Osteocyte (in vitro differentiated cells): Measurements from ENCODE around the gene ARMC12. TPM values are rescaled to one million over a fixed set of nuclear protein-coding genes. Genes with fewer than 3 reads are reported as not detected.

Source experiments
- DNase-seq: peaks from one replicate; pipeline ENCODE4 v3.0.0; 2021; ENCODE audit warnings: mixed read lengths; ENCODE audit not compliant: unreplicated experiment; ENCODE audit errors: extremely low spot score
- H3K27ac Mint-ChIP-seq: one replicate; pipeline ENCODE4 v1.8.0; 2021; ENCODE audit warnings: mild to moderate bottlenecking, mixed read lengths; ENCODE audit not compliant: unreplicated experiment
- H3K27me3 Mint-ChIP-seq: one replicate; pipeline ENCODE4 v1.8.0; 2021; ENCODE audit warnings: mixed read lengths; ENCODE audit not compliant: unreplicated experiment
- H3K36me3 Mint-ChIP-seq: one replicate; pipeline ENCODE4 v1.8.0; 2021; ENCODE audit warnings: mixed read lengths; ENCODE audit not compliant: unreplicated experiment
- H3K4me1 Mint-ChIP-seq: one replicate; pipeline ENCODE4 v1.8.0; 2021; ENCODE audit warnings: mixed read lengths; ENCODE audit not compliant: unreplicated experiment
- H3K4me3 Mint-ChIP-seq: one replicate; pipeline ENCODE4 v1.8.0; 2021; ENCODE audit warnings: mild to moderate bottlenecking, moderate library complexity, mixed read lengths; ENCODE audit not compliant: unreplicated experiment
- H3K9me3 Mint-ChIP-seq: one replicate; pipeline ENCODE4 v1.8.0; 2021; ENCODE audit warnings: mixed read lengths; ENCODE audit not compliant: unreplicated experiment
- total RNA-seq: library from RNA; stranded (reverse); gene quantifications from 2 replicates; pipeline ENCODE4 v1.2.1, GENCODE V29; 2021
- TF ChIP-seq, protein P1 (sequence below): fragments of 200-600 bp; sonication (generic); IDR thresholded peaks from 2 replicates; pipeline ENCODE4 v1.5.0; 2021; ENCODE audit warnings: antibody characterized with exemption, mild to moderate bottlenecking, moderate library complexity

Gene ARMC12
- total RNA-seq, 1 donor from 2014 or later, result 2.5 TPM

DNA sequence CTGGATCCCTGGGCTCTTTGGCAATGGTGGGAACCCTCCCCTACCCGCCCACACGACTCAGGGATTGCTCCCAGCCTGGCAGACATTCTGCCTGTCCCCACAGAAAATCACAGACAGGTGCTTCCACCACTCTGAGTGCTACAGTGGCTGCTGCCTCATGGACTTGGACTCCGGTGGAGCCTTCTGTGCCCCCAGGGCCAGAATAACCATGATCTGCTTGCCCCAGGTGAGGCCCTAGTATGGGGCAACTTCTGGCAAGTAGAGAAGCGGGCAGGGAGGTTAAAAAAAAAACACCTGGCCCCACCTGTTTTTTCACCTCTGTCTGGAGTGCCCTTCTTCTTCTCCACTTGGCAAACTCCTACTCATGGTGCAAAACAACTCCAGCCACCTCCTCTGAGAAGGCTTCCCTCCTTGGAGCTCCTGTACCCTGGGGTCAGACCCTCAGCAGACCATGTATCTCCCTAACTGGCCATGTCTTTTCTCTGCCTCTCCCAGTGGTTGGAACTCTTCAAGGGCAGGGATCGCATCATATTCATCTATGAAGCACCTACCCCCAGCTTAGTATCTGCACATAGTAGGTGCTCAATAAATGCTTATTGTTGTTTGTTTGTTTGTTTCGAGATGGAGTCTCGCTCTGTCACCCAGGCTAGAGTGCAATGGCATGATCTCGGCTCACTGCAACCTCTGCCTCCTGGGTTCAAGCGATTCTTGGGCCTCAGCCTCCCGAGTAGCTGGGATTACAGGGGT lies 40.7 kb downstream of the ARMC12 start:
- H3K4me3 Mint-ChIP-seq, result peak overlapping the region; percentile 52
- H3K27ac Mint-ChIP-seq, result no peak overlapping the region
- H3K27me3 Mint-ChIP-seq, result peaks cover 25% of the 10 kb centered on the region
- H3K4me1 Mint-ChIP-seq, result peaks cover 4% of the 10 kb centered on the region
- H3K9me3 Mint-ChIP-seq, result no peaks in the 10 kb centered on the region
- DNase-seq, result no peak
- H3K36me3 Mint-ChIP-seq, result no peaks in the 10 kb centered on the region
- TF ChIP-seq, protein P1, sequence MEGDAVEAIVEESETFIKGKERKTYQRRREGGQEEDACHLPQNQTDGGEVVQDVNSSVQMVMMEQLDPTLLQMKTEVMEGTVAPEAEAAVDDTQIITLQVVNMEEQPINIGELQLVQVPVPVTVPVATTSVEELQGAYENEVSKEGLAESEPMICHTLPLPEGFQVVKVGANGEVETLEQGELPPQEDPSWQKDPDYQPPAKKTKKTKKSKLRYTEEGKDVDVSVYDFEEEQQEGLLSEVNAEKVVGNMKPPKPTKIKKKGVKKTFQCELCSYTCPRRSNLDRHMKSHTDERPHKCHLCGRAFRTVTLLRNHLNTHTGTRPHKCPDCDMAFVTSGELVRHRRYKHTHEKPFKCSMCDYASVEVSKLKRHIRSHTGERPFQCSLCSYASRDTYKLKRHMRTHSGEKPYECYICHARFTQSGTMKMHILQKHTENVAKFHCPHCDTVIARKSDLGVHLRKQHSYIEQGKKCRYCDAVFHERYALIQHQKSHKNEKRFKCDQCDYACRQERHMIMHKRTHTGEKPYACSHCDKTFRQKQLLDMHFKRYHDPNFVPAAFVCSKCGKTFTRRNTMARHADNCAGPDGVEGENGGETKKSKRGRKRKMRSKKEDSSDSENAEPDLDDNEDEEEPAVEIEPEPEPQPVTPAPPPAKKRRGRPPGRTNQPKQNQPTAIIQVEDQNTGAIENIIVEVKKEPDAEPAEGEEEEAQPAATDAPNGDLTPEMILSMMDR, result no peak

DNA sequence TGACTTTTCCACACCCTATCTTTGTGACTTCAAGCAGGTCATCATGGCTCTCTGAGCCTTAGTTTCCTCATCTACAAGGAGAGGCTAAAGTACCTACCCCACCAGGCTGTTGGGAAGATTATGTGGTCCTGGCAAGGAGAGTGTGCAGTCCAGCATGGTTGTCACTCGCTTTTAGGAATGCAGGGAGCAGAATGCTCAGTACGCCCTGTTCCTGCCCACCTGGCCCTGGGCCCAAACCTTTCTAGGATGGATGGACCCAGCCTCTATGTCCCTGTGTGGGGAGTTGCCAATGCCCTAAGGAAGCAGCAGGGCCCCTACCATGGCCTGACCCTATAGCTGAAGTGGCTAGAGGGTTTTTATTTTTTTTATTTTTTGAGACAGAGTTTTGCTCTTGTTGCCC lies 41.6 kb downstream of the ARMC12 start:
- no peaks in the 10 kb centered on the region for H3K9me3 Mint-ChIP-seq
- no peak overlapping the region for H3K4me3 Mint-ChIP-seq
- no peak for DNase-seq
- no peak overlapping the region for H3K27ac Mint-ChIP-seq
- peaks cover 4% of the 10 kb centered on the region for H3K4me1 Mint-ChIP-seq
- TF ChIP-seq, protein P1, result no peak
- H3K36me3 Mint-ChIP-seq, result no peaks in the 10 kb centered on the region
- peaks cover 25% of the 10 kb centered on the region for H3K27me3 Mint-ChIP-seq

DNA sequence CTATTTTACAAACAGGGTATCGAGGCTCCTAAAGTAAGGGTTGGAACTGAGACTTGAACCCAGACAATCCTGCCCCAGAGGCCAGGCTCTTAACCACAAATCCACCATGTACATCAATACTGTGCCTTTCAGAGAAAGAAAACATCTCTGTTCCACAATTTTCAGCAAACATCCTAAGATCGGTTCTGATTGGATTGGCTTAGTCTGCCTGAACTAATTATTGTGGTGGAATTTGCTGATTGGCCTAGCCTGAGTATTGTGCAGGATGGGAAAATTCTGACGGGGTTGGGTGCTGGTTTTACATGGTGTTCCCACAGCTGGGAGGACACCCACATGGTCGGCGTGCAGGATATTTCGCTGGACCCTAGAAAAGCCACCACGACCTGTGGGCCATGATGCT lies 43.9 kb downstream of the ARMC12 start, which contains the start of gene CLPSL1:
TSS of gene CLPSL1 (plus strand) at position 301 of the 400 bp plus-strand sequence. CDS start at position 393, 92 bp downstream.
- peaks cover 4% of the 10 kb centered on the region for H3K4me1 Mint-ChIP-seq
- TF ChIP-seq, protein P1, result no peak
- H3K27me3 Mint-ChIP-seq, result peaks cover 35% of the 10 kb centered on the region
- no peak within 1 kb of the TSS for H3K27ac Mint-ChIP-seq
- no peaks in the 10 kb centered on the region for H3K9me3 Mint-ChIP-seq
- no peaks in the 10 kb centered on the region for H3K36me3 Mint-ChIP-seq
- H3K4me3 Mint-ChIP-seq, result no peak within 1 kb of the TSS
- DNase-seq, result no peak

DNA sequence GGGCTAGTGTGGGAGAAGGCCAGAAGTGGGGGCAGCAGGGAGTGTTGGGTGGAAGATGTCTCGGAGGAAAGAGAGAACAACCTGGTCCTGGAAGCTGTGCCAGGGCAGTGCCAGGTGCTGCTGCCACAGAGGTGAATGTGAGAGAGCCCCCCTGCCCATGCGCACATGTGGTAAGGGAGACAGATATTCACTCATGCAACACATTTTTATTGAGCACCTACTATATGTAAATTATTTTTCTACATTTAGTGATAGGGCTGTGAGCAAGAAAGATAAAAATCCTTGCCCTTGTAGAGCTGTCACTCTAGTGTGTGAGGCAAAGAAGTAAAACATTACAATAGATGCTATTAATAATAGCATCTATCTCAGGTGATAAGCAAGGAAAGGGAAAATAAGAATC lies 44.5 kb downstream of the ARMC12 start:
- no peaks in the 10 kb centered on the region for H3K9me3 Mint-ChIP-seq
- H3K27ac Mint-ChIP-seq, result no peak overlapping the region
- H3K4me1 Mint-ChIP-seq, result peaks cover 4% of the 10 kb centered on the region
- DNase-seq, result no peak
- peaks cover 34% of the 10 kb centered on the region for H3K27me3 Mint-ChIP-seq
- H3K36me3 Mint-ChIP-seq, result no peaks in the 10 kb centered on the region
- TF ChIP-seq, protein P1, result no peak
- no peak overlapping the region for H3K4me3 Mint-ChIP-seq

DNA sequence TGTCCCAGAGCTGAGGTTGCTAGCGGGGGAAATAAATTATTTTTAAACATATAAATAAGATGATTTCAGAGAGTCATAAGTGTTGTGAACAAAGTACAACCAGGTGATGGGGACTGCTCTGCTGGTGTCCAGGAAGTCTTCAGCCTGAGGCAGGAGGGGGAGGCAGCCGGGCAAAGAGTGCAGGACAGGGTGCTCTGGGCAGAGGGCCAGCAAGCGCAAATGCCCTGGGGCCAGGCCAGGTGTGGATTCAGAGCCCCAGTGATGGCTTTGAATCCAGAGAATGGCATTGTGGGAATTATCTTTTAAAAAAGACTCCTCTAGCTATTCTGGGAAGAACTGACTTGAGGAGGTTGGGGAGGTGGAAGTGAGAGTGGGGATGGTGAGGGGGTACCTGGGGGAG lies 45.6 kb downstream of the ARMC12 start:
- DNase-seq, result no peak
- H3K4me3 Mint-ChIP-seq, result no peak overlapping the region
- H3K9me3 Mint-ChIP-seq, result no peaks in the 10 kb centered on the region
- peaks cover 43% of the 10 kb centered on the region for H3K27me3 Mint-ChIP-seq
- TF ChIP-seq, protein P1, result no peak
- peaks cover 2% of the 10 kb centered on the region for H3K4me1 Mint-ChIP-seq
- H3K36me3 Mint-ChIP-seq, result no peaks in the 10 kb centered on the region
- H3K27ac Mint-ChIP-seq, result no peak overlapping the region
